ENCODE measurements around the gene DNTT.

Gene DNTT

DNA sequence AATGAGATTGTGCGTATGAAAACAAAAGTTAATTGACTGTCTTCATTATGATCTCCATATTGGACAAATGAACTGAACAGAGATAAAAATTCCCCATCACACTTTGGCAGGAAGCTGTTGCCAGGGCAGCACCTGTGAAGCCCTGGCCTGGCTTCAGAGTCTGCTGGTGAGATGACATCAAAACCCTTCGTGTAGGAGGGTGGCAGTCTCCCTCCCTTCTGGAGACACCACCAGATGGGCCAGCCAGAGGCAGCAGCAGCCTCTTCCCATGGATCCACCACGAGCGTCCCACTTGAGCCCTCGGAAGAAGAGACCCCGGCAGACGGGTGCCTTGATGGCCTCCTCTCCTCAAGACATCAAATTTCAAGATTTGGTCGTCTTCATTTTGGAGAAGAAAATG is at the start of gene DNTT:
Gene DNTT (plus strand): TSS at position 205 of the 400 bp plus-strand sequence. CDS start 64 bp downstream, at position 269.
- DNase-seq: no peak

DNA sequence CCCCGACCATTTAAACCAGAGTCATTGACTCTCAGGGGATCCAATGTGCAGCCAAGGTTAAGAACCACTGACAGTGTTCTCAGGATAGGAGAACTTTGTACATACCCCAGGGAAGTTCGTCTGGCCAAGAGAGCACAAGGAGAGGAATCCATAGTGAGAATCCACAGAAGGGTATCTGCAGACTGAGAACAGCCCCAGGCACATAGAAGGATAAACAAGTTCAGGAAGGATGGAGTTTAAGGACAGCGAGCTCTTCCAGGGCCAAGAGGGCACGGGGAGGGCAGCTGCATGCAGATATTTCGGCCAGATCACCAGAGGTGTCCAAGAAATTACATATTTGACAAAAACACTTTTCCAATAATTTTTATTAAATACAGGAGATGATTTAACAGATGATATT is 49.3 kb upstream of the DNTT start:
- no peak for DNase-seq

DNA sequence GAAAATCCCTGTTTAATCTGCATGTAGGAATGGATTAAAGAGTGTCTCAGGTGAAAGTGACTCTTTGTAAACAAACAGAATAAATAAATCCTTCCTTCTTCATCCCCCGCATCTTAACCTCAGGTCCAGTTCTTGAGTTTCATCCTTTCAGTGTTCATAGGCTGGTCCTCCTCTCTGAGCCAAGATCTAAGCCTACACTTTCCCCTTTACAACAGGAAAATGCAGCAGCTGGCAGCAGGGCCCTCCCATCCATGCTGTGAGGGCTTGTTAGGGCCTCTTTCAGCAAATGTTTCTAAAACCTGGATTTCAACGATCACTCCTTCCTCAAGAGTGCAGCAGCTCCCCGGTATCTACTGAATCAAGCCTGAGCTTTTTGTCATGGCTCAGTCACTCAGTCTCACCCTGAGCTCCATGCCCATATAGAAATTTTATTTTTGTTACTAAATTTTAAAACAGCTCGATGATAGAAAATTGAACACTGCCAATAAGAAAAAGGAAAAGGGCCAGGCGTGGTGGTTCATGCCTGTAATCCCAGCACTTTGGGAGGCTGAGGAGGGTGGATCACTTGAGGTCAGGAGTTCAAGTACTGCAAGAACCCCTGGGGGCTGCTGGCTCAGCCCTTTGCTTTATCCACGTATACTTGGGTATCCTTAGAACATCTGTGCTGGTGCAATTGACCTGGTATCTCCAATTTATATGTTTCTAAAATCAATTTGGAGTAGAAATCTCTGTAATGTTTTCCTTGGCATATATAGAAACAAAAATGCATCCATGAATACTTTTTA is 48.5 kb upstream of the DNTT start:
- no peak for DNase-seq

GRCh38 chr10:96257944-96258343 is 46.3 kb upstream of the DNTT start:
- DNase-seq: no peak

GRCh38 chr10:96259150-96259549 is 45.1 kb upstream of the DNTT start:
- no peak for DNase-seq

GRCh38 chr10:96260014-96260413 is 44.2 kb upstream of the DNTT start:
- no peak for DNase-seq

DNA sequence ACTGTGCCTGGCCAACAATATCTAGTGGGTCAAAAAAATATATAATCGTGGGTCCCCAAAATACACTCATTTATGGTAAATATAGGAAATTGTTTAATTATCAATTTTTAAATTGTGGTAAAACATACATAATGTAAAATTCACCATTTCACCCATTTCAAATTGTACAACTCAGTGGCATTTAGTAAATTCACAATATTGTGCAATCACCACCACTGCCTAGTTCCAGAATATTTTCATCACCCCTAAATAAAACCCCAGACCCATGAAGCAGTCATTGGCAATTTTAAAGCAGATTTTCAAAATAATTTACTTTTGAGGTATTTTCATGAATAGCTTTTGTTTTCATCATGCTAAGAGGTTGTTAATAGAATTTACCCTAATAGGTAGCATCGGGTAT is 43.1 kb upstream of the DNTT start:
- DNase-seq: no peak

- DNase-seq: no peak
Measured at GRCh38 chr10:96261930-96262329, 42.3 kb upstream of the DNTT start.

DNA sequence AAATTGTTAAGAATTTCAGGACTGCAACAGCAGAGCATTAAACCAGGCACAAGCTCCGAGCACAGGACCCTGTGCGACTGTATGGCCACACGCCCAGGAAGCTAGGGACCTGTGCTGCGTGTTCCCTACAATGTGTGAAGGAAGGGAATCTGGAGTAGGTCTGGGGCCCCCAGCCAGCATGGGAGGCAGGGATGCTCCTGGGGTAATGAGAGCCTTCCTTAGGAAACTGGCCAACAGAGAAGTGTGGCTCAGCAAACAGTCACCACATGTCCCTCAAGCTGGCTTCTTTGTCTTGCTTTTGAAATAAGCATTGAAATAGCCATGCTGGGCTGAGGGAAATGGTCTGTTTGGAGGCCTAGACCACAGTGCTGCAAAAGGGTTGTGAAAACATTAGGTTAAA is 41.1 kb upstream of the DNTT start:
- no peak for DNase-seq

DNA sequence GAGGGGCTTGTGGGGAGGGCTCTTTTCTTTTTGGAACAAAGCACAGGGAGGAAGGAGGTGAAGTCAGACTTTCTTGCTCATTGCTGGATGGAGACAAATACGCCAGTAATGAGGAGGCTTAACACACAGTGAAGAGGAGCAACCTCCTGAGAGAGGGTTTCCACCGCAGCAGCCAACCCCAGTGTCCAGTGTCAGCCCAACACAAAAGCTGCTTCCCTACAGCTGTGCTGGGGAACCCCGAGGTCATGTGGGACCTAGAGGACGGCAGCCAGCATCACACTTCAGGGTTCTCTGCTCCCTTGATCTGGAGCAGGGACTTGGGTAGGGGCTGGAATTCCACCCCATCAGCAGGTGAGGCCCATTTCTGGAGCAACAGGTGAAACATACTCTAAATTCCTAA is 40.6 kb upstream of the DNTT start:
- no peak for DNase-seq

GRCh38 chr10:96264938-96265337 is 39.3 kb upstream of the DNTT start:
- no peak for DNase-seq

GRCh38 chr10:96266118-96266770 is 38.0 kb upstream of the DNTT start:
- no peak for DNase-seq

DNA sequence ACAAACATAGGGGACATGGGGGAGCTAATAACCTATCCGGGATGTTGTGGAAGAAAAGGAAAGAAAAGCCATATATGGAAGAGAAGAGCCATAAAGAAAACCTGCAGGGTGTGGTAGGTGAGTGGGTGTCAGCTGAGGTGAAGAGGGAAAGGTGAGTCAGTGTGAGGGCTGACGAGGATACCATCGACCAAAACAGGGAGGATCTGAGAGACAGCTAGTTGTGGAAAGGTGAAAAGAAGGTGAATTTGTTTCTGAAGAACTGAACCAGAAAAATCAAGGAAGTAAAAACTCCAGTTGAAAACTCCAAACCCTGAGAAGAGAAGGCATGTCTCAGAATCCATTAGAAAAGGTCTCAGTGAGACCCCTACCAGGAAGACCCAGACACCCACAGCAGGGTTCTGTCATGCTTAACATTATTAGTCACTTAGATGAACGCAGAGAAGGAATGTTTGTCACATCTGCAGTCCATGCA is 37.0 kb upstream of the DNTT start:
- no peak for DNase-seq

DNA sequence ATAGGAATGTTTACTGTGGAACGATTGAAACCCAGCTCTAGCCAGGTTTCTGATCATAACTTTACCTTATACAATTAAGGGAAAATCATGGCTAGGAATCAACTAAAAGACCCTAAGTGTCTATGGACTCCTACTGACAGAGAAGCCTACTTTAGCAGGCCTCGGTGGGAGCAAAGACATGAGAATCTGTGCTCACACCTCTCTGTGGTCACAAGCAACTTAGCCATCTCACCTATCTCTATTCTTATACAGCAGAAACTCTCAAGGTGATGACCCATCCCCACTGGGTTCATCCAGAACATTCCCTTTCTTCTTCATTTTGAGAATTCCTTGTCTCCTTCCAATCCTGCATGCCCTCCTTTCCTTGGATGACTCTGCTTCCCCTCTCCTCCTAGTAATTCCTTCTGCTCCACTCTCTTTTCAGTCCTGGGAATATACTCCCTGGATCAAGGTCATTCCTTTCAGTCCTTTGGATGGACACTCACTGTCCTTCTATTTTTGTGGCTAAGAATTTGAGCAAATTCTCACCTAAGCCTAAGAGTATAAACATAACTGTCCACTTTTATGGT is 35.8 kb upstream of the DNTT start:
- no peak for DNase-seq

DNA sequence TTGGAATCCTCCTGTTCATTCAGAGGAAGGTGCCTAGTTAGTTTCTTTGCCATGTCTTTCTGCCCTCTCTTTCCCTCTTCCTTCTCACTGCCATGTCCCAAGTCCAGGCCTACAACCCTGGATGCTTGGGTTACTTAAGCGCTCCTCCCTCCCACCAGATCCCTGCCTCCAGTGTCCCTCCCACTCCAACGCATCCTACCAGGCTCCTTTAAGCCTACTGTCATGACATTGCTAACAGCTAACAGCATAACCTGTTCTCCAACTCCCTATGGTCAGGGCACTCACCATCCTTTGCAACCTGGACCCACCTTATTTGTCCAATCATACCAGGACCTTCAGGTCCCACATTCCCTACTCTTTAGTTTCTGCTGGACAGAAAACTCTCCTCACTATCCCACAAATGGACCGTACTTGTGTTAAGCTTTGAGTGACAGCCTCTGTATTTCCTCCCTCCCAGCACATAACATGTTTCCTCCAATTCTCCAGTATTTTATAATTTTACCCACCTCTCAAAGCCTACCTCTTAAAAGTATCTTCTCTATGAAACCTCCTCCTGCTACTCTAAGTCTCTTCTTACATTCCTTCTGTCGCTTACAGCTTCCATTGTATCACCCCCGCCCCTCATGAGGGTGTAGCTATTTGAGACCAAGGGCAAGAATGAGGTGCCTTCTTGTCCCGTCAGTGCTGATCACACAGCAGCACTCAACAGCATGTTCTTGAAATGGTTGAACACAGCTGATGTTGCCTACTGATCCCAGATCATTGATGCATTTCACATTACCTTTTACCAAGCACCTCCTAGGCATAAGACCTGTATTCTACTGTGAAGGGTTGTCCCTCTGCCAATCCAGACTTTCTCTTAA is 34.6 kb upstream of the DNTT start:
- DNase-seq: no peak

GRCh38 chr10:96270571-96270970 is 33.7 kb upstream of the DNTT start:
- no peak for DNase-seq

DNA sequence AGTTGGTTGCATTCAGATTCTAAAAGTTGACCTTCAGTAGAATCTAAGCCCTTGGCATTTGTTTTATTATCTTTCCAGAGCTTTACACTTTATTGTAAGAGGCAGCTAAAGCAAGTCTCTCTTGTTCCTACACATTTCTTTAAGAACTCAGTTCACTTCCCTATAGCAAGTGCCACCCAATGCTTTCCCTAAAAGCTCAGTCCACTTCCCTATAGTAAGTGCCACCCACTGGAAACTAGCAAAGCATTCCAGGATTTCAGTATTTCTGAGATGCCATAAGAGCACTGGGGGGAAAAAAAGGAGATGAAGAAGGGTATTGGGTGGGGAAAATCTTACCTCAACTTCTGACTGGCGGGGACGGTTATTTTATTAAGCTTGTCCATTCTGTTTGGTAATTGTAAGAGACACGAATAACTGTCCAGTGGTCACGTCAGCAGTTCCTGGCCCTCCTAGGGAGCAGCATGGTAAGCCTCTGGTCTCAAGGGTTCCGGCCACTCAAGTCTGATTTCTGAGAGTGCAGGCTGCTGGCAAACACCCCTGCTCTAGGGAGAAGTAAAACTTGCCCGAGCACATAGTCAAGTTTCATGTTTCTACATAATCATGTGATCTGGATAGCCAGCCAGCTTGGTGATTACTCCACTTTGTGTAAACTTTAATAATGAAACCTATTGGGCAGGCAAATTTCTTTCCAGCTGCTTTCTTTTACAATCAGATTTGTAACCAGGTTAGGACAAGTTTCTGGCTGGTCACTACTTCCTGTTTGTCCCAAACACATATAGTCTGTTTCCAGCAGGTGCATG is 33.0 kb upstream of the DNTT start, which contains the start of gene BLNK:
Gene BLNK (minus strand): TSS at position 554 of the 800 bp plus-strand sequence. CDS start 171 bp downstream, at position 383.
- DNase-seq: peak; percentile 13 to 56

GRCh38 chr10:96272316-96273280 is 31.6 kb upstream of the DNTT start:
- DNase-seq: no peak

DNA sequence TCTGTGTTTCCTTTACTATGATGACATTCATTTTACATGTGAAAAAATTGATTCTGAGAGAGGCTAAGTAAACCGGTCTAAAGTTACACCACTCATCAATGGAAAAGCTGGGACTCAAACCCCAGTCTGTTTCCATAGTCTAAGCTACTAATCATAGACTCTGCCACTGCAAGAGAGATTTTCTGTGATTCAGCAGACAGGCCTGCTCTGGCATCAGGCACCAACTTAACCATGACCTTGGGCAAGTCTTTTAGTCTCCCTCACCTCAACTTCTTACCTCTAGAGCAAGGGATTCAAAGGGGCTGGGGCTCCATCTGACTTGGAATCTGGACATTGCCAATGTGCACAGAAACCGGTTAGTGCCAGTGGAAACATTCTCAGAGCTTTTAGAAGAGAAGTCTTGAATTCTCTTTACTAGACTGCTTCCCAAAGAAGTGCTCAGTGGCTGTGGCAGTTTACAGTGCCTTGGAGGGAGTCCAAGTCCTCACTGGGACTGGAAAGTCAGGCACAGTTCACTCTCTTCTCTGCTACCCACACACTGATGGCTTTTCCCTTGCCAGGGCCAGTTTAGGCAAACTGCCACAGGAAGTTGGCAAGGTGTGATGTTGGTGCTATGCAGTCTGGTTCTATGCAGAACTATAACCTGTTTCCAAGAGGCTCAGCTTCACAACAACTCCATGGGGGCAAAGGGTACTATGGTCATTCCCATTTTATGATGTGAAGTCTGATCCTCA is 28.4 kb upstream of the DNTT start:
- DNase-seq: no peak

GRCh38 chr10:96276426-96276825 is 27.8 kb upstream of the DNTT start:
- DNase-seq: no peak
